ENCODE measurements around the gene MT4.
"Not testable (repeated sequence)": the region's sequence is repeated elsewhere in the genome, so short reads cannot be mapped to it uniquely, and the experiment has no call there.

The MT4 gene

DNA sequence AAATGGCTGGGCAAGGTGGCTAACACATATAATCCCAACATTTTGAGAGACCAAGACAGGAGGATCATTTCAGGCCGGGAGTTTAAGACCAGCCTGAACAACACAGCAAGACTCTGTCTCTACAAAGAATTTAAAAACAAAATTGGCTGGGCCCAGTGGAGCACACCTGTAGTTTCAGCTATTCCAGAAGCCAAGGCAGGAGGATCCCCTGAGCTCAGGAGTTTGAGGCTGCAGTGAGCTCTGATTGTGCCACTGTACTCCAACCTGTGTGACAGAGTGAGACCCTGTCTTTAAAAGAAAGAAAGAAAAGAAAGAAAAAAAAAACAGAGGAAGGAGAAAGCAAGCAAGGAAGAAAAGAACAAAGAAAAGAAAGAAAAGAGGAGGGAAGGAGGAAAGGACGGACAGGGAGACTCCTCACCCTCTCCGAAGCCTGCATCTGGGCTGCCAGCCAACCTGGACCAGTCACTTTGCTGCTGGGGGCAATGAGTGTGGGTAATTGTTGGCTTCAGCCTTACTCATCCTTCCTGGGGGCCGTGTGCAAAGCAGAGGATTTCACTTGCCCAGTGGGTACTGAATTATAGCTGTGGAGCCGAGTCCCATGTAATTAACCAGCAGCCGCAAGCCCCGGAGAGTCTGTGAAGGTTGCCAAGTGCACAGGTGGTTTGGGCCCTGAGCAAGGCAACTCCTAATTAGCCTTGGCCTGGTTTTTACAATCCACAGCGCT is 6.7 kb upstream of the MT4 start:
- DNase-seq (ENCODE audit: low read depth in 3 of 3, low spot score in 1 of 3): no peak

DNA sequence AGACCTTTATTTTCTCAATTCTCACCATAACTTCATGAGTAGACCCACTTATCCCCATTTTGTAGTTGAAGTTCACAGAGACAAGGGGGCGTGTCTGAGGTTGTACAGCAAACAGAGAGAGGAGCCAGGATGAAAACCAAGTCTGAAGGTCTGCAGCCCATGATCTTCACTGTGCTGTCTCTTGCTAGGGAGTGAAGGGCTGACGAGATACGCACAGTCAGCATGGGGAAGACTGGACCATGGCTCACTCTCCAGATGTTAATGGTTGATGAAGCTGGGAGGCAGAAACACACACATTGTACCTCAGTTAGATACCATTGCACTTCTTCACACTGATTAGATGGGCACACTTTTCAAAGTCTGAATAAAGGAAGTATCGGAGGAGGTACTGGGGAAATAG is 5.8 kb upstream of the MT4 start:
- DNase-seq (ENCODE audit: low read depth in 3 of 3, low spot score in 1 of 3): no peak

DNA sequence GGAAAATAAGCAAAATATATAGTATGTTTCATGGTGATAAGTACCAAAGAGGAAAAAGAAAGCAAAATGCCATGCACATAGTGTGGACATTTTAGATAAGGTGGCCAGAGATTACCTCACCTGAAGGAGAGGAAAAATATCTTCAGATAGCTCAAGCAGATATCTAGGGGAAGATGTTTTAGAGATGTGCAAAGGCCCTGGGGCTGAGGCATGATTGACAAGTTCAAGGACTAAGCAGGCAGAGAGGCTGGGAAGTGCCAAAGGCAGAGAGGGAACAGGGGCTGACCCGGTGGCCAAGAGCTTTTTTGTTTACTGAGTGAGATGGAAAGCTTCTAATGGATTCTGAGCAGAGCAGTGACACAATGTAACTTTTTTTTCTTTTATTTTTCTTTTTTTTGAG is 4.4 kb upstream of the MT4 start:
- DNase-seq (ENCODE audit: low read depth in 3 of 3, low spot score in 1 of 3): no peak

- no peak for DNase-seq (ENCODE audit: low read depth in 3 of 3, low spot score in 1 of 3)
Observed at GRCh38 chr16:56561126-56561525, 3.7 kb upstream of the MT4 start.

DNA sequence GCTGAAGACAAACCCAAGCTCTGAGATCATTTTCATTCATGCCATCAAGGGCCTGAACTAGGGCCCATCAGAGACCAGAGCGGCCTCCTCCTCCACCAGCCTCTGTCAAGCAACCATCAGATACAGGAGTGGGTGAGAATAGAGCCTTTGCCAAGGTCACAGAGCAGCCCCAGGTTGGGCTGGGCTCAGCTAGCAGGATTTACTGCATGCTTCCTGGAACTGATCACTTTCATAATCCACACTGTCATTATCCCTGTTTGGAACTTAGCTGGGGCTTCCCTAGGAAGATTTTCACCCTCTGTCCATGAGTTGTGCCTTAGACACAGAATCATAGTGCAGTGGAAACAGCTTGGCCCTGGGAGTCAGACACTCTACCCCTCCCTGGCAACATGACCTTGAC is 5.1 kb downstream of the MT4 start:
- DNase-seq (ENCODE audit: low read depth in 3 of 3, low spot score in 1 of 3): no peak

DNA sequence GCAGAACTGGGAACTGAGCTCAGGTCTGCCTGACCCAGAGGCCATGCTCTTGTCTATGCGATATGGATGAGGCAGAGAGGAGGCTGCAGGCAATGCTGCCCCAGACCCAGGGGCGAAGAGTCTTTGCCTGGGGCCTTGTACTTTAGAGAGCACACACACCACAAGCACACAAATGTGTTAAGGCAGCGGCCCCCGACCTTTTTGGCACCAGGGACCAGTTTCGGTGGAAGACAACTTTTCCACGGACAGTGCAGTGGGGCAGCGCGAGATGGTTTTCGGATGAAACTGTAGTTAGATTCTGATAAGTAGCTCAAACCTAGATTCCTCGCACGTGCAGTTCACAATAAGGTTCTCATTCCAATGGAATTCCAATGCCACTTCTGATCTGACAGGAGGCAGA is 6.7 kb downstream of the MT4 start:
- no peak for DNase-seq (ENCODE audit: low read depth in 3 of 3, low spot score in 1 of 3)

- no peak for DNase-seq (ENCODE audit: low read depth in 3 of 3, low spot score in 1 of 3)
Observed at GRCh38 chr16:56574625-56575024, 9.8 kb downstream of the MT4 start.

DNA sequence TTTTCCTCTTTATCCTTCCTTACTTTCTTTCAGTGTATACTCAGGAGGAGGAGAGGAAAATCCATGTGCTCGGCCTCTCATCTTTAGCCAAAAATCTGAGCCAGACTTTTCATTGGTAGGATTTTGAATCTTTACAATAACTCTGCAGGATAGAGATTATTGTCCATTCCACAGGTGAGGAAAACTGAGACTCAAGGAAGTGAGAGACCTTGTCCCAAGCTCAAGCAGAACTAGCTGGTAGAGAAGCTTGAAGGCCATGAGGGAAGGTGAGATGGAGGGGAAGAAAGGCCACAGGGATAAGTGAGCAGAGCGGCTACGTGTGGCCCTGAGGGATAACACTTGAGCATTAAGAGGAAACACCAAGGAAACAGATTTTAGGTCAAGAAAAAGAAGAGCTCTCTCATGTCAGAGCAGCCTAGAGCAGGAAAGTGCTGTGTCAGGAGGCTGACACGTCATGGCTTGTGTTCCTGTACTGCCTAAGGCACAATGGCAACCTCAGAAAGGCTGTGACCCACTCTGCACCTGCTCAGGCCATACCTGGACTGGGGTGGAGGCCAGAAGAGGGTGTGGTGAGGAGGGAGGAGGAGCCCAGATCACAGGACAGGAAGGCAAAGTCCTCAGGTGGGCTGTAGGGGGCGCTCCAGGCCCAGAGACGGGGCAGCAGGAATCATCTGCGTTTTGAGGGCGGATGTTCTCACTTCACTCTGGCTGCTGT is 11.9 kb downstream of the MT4 start:
- peak; percentile 60 to 87 (median 70) for DNase-seq (ENCODE audit: low read depth in 3 of 3, low spot score in 1 of 3)

DNA sequence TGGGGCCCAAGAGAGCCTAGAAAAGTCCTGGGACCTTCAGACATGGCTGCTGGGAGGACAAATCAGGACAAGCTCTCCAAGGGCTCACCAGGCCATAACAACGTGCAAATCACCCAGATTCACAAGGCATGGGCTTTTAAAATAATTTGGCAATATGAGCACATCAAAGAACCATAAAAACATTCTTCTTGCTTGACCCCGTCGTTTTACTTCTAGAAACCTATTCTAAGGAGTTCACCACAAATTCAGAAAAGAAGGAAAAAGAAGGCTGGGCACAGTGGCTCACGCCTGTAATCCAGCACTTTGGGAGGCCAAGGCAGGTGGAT is 12.4 kb downstream of the MT4 start:
- DNase-seq (ENCODE audit: low read depth in 3 of 3, low spot score in 1 of 3): no peak

- DNase-seq (ENCODE audit: low read depth in 3 of 3, low spot score in 1 of 3): no peak
Observed at GRCh38 chr16:56580391-56581048, 15.6 kb downstream of the MT4 start.

DNA sequence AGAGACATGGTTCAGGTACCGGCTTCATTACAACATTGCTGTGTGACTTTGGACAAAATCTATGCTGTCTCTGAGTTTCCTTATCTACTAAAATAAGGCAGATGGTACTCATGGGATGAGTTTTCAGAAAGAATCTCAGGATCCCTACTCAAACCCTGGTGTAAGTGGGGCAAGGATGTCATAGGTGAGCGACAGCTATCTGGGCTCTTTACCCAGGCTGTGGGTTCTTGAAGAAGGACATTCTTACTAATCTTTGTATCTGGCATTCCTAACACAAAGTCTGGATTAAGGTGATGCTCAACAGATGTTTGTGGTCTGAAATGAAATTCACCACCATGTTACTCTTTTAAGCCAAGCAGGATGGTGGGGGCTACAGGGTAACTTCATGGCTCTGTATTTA is 18.0 kb downstream of the MT4 start:
- DNase-seq (ENCODE audit: low read depth in 3 of 3, low spot score in 1 of 3): not testable (repeated sequence)

GRCh38 chr16:56583351-56584168 is 18.7 kb downstream of the MT4 start:
- no peak for DNase-seq (ENCODE audit: low read depth in 3 of 3, low spot score in 1 of 3)

- no peak for DNase-seq (ENCODE audit: low read depth in 3 of 3, low spot score in 1 of 3)
Observed at GRCh38 chr16:56584276-56584675, 19.4 kb downstream of the MT4 start.

GRCh38 chr16:56588781-56589140 is 23.9 kb downstream of the MT4 start:
- DNase-seq (ENCODE audit: low read depth in 3 of 3, low spot score in 1 of 3): no peak

- no peak for DNase-seq (ENCODE audit: low read depth in 3 of 3, low spot score in 1 of 3)
Observed at GRCh38 chr16:56589141-56590039, 24.5 kb downstream of the MT4 start, which contains the start of gene MT3. TSS of gene MT3 (plus strand) at chr16:56589528. CDS start at chr16:56589591, 63 bp downstream.

DNA sequence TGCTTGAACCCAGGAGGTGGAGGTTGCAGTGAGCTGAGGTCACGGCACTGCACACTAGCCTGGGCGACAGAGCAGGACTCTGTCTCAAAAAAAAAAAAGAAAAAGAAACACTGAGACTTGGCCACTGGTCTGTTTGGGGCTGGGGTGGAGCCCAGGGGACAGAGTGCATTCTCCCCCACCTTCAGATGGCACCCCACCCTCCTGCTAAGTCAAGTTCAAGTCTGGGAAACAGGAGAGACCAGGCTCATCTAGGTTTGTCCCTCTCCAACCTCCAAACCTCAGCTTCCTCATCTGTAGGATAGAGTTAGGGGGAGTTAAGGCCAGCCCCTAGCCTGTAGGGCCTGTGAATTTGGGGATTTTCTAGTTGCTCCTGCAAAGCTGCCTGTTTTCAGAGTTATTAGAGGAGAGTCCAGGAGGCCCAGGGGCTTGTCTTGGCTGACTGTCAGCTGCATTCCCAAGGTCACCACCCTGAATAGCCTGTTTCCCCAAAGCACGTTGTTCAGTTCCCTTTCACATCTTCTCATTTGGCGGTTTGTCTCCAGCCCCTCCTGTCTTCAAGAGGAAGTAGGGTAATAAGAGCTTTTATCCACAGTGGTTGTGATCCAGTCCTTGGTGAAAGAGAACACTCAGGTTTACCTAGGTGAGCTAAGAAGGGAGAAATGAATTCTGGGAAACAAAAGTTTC is 26.6 kb downstream of the MT4 start:
- DNase-seq (ENCODE audit: low read depth in 3 of 3, low spot score in 1 of 3): no peak

- no peak for DNase-seq (ENCODE audit: low read depth in 3 of 3, low spot score in 1 of 3)
Observed at GRCh38 chr16:56593573-56594291, 28.9 kb downstream of the MT4 start.

- DNase-seq (ENCODE audit: low read depth in 3 of 3, low spot score in 1 of 3): no peak
Observed at GRCh38 chr16:56594292-56594619, 29.4 kb downstream of the MT4 start.

- no peak for DNase-seq (ENCODE audit: low read depth in 3 of 3, low spot score in 1 of 3)
Observed at GRCh38 chr16:56600398-56600999, 35.6 kb downstream of the MT4 start.

Data from stimulated activated CD4-positive, alpha-beta T cell treated with anti-CD3 and anti-CD28 coated beads, TNF-alpha, amount 100 ng/mL, for 1 hour (primary cell).